ENCODE measurements around the gene FRMD6. TPM values are rescaled to one million over a fixed set of nuclear protein-coding genes. Genes with fewer than 3 reads are reported as not detected.

Gene FRMD6
- total and polyA plus RNA-seq, 12 donors: 6.4 to 42.6 (median 23.3) TPM

GRCh38 chr14:51660741-51661140 is 9.0 kb downstream of the FRMD6 start:
- H3K4me1 ChIP-seq (replicated peaks in 1 of 2): peaks cover 0 to 2% of the 10 kb centered on the region in 2 donors
- no peak overlapping the region for H3K4me3 ChIP-seq
- DNase-seq: no peak
- TF ChIP-seq CTCF (IDR thresholded peaks at IDR 0.05): no peak
- no peak for TF ChIP-seq POLR2A (IDR thresholded peaks at IDR 0.05)
- no peaks in the 10 kb centered on the region for H3K27me3 ChIP-seq
- H3K27ac ChIP-seq: no peak overlapping the region
- H3K36me3 ChIP-seq (replicated peaks in 1 of 2): no peaks in the 10 kb centered on the region
- intact Hi-C loops (cut with DNase I): no loop called here
- WGBS, 4 donors: 94 to 100% (median 98%) methylated on average over 2 of the region's 2 CpGs
- H3K9me3 ChIP-seq (replicated peaks in 1 of 3): no peaks in the 10 kb centered on the region

- no peak for DNase-seq
- Histone ChIP-seq H3K9me3 (replicated peaks in 1 of 3) (no peaks in the 10 kb centered on the region), H3K4me3 (no peak overlapping the region), H3K27me3 (no peaks in the 10 kb centered on the region), H3K36me3 (replicated peaks in 1 of 2) (no peaks in the 10 kb centered on the region), H3K27ac (no peak overlapping the region), H3K4me1 (replicated peaks in 1 of 2) (peaks cover 2 to 5% of the 10 kb centered on the region in 2 donors)
- intact Hi-C loops (cut with DNase I): no loop called here
- no peak for TF ChIP-seq CTCF (IDR thresholded peaks at IDR 0.05)
- TF ChIP-seq POLR2A (IDR thresholded peaks at IDR 0.05): no peak
Measured at GRCh38 chr14:51661504-51661903, 9.8 kb downstream of the FRMD6 start.

- Histone ChIP-seq H3K4me1 (replicated peaks in 1 of 2) (peaks cover 7 to 13% of the 10 kb centered on the region in 2 donors), H3K9me3 (replicated peaks in 1 of 3) (no peaks in the 10 kb centered on the region), H3K27ac (no peak overlapping the region), H3K27me3 (no peaks in the 10 kb centered on the region), H3K4me3 (no peak overlapping the region), H3K36me3 (replicated peaks in 1 of 2) (no peaks in the 10 kb centered on the region)
- intact Hi-C loops (cut with DNase I): no loop called here
- TF ChIP-seq CTCF (IDR thresholded peaks at IDR 0.05) (no peak), POLR2A (IDR thresholded peaks at IDR 0.05) (no peak)
- 89 to 94% (median 92%) methylated on average over 5 of the region's 5 CpGs for WGBS, 4 donors
- DNase-seq: no peak
Measured at GRCh38 chr14:51663783-51664326, 12.1 kb downstream of the FRMD6 start.

- no peak for DNase-seq
- H3K4me3 ChIP-seq: no peak overlapping the region
- H3K27me3 ChIP-seq: no peaks in the 10 kb centered on the region
- H3K36me3 ChIP-seq (replicated peaks in 1 of 2): no peaks in the 10 kb centered on the region
- TF ChIP-seq POLR2A (IDR thresholded peaks at IDR 0.05) (no peak), CTCF (IDR thresholded peaks at IDR 0.05) (no peak)
- peaks cover 7 to 13% of the 10 kb centered on the region in 2 donors for H3K4me1 ChIP-seq (replicated peaks in 1 of 2)
- no peak overlapping the region for H3K27ac ChIP-seq
- intact Hi-C loops (cut with DNase I): no loop called here
- 52 to 64% (median 54%) methylated on average over 3 of the region's 3 CpGs for WGBS, 4 donors
- H3K9me3 ChIP-seq (replicated peaks in 1 of 3): no peaks in the 10 kb centered on the region
Measured at GRCh38 chr14:51666070-51666469, 14.4 kb downstream of the FRMD6 start.
